GM19035 (cell line): ENCODE measurements around the gene KCNIP4.

Experiments
- ATAC-seq: cut with Tn5 transposase; IDR thresholded peaks from one replicate; pipeline ENCODE4 v1.9.1; 2021; ENCODE audit not compliant: unreplicated experiment

Gene KCNIP4

GRCh38 chr4:20889901-20890300 lies 1058.7 kb downstream of the KCNIP4 start:
- no peak for ATAC-seq

DNA sequence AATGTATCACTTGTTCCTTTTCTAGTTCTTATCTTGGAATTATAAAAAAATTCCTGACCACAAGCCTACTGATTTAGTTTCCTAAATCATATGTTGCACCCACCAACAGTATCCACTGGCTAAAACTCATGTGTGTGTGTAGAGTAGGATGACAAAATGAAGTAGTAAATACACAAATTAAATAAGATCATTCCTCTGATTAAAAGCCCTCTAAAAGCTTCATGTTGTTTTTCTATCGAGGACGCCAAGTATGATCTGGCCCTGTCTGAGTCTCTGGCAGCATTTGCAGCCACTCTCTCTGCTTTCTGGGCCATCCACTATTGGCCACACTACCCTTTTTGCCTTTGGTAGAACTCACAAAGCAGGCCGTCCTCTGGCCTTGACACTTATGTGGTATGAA lies 1064.9 kb downstream of the KCNIP4 start:
- ATAC-seq, result no peak

- ATAC-seq, result no peak
Observed at GRCh38 chr4:20883231-20883630, 1065.3 kb downstream of the KCNIP4 start.

DNA sequence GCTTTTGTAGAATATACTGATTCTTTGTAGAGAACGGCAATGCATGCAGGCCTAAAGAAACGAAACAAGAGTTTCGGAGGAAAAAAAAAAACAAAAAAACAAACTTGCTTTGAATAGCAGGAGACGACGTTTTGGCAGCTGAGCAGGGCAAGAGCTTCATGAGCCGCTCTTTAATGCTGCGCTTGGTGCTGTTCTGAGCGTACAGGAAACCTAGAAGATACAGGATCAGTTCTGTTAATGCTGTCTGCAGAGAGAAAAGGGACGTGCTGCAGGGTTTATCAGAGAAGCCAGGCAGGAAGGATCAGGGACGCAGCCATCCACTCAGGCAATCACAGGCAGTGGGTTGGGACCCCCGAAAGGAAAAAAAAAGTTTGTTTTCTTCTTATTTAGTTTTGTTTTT lies 1066.1 kb downstream of the KCNIP4 start:
- ATAC-seq, result no peak

GRCh38 chr4:20881658-20882057 lies 1066.9 kb downstream of the KCNIP4 start:
- no peak for ATAC-seq

- no peak for ATAC-seq
Observed at GRCh38 chr4:20878806-20879205, 1069.8 kb downstream of the KCNIP4 start.

GRCh38 chr4:20870436-20870835 lies 1078.1 kb downstream of the KCNIP4 start:
- ATAC-seq, result no peak

GRCh38 chr4:20868108-20868507 lies 1080.5 kb downstream of the KCNIP4 start:
- ATAC-seq, result no peak

- ATAC-seq, result no peak
Observed at GRCh38 chr4:20860878-20861277, 1087.7 kb downstream of the KCNIP4 start.

DNA sequence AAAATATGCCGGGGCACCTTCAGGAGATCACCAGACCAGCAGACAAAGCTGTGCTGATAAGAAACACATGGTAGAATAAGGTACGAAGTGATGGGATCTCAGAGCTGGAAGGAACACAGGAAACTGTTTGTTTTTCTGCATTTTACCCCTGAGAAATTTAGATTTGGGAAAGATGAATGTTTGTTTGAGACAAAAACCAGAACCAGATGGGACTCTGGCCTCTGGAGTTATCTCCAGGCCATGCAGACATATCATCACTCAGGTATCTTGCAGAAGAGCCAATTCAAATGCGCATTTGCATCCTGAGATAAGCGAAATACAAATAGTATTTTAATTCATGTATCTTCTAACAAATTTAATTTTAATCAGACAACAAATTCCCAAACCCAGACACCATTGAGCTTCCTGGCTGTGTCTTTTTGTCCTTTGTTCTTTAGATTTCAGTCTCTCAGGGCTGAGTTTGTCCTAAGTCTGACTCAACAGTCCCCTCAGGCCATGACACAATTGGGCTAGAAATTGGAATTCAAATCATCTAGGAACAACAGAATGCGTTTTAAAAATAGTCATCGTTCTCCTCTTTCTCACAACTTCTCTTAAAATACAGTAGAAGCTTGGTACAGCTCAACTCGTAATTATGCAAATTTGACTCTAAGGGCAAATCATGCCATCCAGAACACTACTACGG lies 1089.3 kb downstream of the KCNIP4 start:
- ATAC-seq, result no peak

GRCh38 chr4:20857081-20857480 lies 1091.5 kb downstream of the KCNIP4 start:
- ATAC-seq, result no peak

GRCh38 chr4:20847124-20847747 lies 1101.3 kb downstream of the KCNIP4 start:
- no peak for ATAC-seq

- no peak for ATAC-seq
Observed at GRCh38 chr4:20844311-20844710, 1104.3 kb downstream of the KCNIP4 start.

DNA sequence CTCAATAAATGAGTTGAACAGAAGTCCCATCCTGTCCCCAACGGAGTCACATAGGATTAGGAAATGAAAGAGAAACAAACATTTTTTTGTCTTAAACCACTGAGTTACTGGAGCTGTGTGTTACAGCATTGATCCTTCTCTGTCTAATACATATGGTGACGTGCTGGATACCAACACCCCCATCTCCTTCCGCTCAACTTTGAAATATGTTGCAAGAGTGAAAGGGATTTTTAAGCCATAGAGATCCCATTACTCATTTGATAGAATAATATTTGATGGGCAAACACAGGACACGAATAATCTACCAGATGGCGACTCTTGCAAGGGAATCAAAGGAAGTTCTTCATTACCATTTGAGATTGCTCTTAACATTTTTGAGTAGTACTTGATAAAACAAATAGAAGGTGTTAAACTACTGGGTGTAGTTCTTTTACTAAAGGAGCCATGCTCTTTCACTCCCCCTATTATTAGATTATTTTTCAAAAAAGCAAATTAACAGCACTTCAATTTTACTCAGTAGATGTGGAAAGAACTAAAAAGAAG lies 1107.9 kb downstream of the KCNIP4 start:
- ATAC-seq, result no peak

GRCh38 chr4:20839957-20840356 lies 1108.6 kb downstream of the KCNIP4 start:
- no peak for ATAC-seq

DNA sequence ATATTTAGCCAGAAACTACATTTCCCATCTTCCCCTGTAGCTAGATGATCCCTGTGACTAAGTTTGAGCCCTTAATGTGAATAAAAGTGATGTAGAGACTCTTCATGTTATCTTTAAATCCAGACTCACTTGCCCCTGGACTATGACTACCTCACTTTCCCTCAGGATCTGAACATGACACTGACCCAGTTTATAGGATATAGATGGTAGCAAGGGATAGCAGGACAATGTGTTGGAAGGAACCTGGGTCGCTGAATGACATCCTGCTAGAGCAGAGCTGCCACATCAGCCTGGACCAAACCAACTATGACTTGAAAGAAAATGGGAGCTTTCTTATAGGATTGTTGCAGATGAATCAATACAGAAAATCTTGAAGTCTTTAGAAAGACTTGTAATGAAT lies 1110.1 kb downstream of the KCNIP4 start:
- no peak for ATAC-seq

DNA sequence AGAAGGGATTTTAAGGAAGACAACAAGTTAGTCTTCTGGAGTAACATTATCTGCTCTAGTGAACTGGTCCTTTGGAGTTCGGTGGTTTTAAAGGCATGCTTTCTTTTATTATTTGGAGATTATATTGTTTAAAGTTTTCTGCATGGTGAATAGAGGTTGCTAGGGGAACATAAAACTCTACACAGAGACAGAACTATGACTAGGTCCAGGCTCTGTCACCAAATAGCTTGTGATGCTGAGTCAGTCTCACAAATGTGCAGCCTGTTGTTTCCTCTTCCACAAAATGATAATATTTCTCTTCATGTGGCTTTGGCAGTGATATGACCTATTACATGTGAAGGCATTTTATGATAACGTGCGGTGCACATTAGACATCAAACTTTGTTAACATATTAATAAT lies 1115.7 kb downstream of the KCNIP4 start:
- ATAC-seq, result no peak

DNA sequence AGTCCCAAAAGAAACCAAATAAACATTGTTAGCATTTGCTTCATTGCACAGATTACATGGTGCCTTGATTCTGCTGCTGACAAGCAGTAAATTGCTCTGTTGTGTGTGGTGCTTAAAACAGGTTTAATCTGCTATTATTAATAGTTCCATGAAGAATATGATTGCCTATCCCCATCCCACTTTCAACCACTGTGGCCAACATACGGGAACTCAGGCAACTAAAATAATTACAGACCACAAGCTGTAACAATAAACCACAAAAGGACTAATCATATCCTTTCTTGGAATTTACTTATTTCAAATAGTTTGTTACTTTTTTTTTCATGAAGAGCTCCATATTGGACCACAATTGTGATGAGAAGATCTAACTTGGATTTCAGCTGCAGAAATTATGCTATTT lies 1116.8 kb downstream of the KCNIP4 start:
- no peak for ATAC-seq

DNA sequence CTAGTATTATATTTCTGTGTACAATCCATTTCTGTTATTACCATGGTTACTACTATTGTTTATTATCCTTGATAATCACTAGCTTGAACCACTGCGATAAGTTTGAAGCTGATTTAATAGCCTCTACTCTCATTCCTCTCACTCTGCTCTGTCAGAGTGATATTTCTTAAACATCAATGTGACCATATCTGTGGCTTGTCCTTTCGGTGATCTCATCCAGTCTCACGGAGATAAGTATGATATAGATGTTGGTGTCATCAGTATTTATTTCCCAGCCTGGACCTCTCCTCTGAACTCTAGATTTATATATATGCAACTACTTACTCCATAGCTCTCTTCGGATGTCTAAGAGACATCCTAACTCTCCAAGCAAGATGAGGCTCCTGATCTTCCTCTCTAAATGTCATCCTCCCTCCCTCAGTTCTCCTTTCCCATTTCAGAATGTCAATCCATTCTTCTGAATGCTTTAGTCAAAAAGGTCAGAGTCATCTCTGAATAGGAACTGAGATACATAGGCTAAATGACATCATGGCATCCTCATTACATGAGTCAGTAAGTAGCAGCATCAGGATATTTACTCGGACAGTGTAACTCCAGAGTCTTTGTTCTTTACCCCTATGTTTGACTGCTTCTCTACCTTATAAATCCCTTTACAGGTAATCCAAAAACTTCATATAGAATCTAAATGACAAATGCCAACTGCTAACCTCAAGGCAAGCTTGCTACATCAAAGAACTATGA lies 1118.8 kb downstream of the KCNIP4 start:
- ATAC-seq, result no peak

- no peak for ATAC-seq
Observed at GRCh38 chr4:20825505-20825904, 1123.1 kb downstream of the KCNIP4 start.

GRCh38 chr4:20816287-20816686 lies 1132.3 kb downstream of the KCNIP4 start:
- no peak for ATAC-seq

DNA sequence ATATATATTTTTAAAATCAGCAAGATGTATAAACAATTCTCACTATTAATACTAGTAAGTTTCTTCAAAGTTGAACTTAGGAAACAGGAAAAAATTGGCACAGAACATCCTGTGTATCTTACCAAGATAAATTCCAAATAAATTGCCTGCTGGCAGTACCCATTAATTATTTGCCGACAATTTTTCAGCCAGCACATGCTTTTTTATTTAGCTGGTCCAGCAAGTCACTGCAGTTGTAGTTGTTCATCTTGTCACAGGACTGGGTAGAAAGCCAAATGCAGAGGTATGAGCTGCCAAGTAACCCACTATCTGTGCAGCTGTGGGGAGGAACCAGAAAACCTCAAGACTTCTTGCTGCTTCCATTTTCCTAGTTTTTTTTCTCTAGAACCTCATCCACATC lies 1134.9 kb downstream of the KCNIP4 start:
- no peak for ATAC-seq
